ENCODE measurements around the gene TBCD.

The TBCD gene

DNA sequence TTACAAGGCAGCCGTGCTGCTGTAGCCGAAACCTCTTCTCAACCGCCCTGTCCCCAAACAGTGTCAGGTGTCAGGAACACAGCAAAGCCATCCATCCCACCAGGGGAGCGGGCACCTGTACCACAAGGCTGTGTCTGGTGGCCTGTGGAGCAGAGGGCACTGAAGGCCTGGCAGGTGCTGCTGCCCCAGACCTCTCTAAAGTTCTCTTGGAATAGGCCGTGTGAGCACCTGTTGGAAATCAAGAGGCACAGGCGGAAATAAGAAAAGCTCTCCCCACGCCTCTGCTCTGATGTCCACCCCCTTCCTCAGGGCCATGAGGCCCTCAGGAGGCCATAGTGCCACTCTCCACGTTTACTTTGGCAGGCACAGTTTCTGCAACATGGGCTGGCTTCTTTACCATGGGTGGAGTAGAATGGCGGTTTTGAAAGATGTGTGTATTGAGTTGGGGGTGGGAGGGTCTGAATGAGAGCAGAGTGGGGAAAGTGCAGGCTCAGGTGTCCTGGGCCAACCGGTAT, 187.8 kb downstream of the TBCD start:
- no peak for TF ChIP-seq ZFX (IDR thresholded peaks at IDR 0.05)
- TF ChIP-seq, protein P1, sequence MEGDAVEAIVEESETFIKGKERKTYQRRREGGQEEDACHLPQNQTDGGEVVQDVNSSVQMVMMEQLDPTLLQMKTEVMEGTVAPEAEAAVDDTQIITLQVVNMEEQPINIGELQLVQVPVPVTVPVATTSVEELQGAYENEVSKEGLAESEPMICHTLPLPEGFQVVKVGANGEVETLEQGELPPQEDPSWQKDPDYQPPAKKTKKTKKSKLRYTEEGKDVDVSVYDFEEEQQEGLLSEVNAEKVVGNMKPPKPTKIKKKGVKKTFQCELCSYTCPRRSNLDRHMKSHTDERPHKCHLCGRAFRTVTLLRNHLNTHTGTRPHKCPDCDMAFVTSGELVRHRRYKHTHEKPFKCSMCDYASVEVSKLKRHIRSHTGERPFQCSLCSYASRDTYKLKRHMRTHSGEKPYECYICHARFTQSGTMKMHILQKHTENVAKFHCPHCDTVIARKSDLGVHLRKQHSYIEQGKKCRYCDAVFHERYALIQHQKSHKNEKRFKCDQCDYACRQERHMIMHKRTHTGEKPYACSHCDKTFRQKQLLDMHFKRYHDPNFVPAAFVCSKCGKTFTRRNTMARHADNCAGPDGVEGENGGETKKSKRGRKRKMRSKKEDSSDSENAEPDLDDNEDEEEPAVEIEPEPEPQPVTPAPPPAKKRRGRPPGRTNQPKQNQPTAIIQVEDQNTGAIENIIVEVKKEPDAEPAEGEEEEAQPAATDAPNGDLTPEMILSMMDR (conservative IDR thresholded peaks at IDR 0.05) = no peak

DNA sequence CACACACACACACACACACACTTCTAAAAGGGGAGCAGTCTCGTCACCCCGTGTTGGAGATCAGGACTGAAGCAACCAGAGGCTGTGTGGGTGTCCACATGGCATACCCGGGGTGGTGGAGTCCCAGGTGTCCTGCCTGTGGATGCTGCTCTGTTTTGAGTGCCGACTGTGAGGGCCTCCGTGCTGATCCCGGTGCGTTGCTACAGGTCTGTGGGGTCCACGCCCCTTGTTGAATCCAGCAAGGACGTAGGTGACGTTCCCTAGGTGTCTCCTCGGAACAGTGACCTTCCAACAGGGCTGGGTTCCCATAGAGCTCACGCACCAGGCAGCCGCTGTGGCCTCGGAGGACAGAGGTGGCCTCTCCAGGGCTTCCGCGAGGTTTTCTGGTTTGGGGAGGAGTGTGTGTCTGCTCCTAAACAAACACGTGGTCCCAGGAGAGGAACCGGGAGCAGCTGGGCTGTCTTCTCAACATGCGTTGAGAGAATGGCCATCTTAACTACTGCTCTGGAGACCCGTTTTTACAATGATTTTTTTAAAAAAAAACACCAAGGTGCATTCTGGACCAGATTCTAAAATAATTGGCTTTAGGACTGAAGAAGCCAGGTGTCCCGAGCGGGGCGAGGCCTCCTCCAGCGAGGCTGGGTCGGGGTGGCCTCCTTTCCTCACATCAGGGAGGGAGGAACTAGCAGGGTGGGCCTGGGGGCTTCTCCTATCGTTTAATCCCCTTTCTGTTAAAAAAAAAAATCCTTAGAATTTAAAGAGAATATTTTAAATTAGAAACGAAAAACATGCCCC, 188.6 kb downstream of the TBCD start:
- TF ChIP-seq, protein P1 (conservative IDR thresholded peaks at IDR 0.05) = no peak
- no peak for TF ChIP-seq ZFX (IDR thresholded peaks at IDR 0.05)
- no peak overlapping the region for H3K27ac ChIP-seq

More for the DNA sequence above, 187.8 kb downstream of the TBCD start:
- H3K27ac ChIP-seq = no peak overlapping the region

DNA sequence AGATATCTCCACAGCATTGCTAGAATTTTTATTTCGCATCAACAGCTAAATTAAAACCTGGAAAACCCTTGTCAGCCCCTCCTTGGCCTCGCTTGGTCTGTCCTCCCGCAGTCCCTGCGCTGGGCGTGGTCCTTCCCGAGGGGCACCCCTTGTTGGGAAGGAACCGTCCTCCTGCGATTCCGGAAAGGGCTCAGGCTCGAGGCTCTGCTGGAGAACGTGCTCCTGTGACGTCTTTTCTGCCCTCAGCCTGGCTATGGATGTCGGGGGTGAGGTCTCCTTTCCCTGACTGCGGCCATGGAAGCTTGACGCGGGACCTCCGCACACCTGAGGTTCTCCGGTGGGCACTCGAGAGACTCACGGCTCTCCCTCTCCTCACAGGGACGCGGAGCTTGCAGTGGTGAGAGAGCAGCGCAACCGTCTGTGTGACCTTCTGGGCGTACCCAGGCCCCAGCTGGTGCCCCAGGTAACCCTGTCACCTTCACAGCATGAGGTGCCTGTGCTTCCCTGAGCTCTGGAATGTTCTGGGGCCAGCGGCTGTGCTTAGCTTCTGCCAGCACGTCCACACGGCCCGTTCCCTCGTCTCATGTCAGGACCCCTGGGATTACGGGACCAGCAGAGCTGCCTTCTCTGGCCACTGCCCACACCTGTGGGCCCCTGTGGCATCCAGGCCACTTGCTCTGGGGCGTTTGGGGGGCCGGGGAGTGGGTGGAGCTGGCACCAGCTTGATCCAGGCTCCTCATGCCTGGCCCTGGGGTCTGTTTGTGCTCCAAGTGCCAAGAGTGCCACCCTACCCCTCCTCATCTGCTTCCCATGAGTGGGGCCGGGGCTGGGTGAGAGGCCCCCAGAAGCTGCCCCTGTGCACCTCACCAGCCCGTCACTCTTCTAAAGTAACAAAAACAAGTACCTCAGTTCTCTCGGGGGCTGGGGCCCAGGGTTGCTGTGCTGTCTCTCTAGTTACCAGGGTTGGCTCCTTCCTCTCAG, 189.4 kb downstream of the TBCD start:
- TF ChIP-seq, protein P1 (conservative IDR thresholded peaks at IDR 0.05) = no peak
- TF ChIP-seq ZFX (IDR thresholded peaks at IDR 0.05) = no peak
- H3K27ac ChIP-seq = no peak overlapping the region

DNA sequence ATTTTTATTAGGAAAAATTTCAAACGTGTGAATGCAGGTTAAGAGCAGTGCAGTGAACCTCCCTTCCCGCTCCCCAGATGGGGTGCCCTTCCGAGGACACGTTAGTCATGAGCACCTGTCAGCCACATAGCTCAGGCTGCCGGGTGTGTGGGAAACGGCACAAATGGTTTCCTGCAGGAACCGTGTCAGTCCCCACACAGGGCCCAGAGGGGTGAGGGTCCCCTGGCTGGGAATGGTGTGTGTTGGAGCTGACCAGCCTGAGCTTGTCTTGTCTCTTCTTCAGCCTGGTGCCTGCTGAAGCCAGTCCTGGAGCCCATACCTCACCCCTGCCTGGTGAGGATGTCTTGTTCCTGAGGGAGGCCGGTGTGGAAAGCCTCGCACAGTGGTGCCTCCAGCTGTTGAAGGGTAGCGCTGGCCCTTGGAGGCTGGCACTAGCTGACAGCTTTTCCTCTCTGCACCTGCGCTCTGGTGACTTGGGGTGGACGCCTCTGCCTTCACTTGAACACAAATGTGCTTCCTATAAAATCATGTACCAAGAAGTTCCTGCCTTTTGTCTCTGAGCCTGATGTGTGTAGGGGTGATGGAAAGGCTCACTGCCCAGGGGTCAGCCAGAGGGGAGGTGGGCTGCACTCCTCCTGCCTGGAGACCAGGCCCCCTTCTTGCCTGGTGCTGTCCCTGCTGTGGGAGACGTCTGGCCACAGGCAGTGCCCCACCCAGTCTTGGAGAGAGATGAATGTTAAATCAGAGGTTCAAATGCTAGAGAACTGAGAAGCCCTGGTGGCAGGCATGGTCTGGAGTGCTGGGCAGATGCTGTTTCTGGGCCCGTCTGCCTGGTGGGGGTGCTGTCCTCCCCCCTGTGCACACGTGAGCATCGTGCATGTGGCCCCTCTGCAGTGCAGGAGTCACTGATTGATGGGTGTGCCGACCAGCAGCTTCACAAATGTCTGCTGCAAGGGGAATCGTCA, 190.6 kb downstream of the TBCD start:
- no peak for TF ChIP-seq ZFX (IDR thresholded peaks at IDR 0.05)
- TF ChIP-seq, protein P1 (conservative IDR thresholded peaks at IDR 0.05) = no peak
- H3K27ac ChIP-seq = no peak overlapping the region

DNA sequence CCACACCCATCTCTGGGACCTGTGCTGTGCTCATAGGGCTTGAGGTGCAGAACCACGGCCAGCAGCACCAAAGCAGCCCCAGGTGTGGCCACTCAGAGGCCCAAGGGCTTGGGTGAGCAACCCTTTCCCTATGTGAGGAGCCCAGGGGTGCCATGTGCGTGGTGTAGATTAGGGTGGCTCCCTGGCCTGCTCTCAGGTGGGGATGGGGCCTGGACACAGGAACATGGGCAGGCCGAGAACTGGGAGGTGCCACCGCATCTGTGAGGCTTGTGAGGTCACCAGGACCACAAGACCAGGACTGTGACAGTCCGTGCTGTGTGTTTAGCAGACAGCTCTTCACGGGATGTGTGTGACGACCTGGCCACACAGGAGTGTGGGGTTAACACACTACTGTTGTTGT, 191.5 kb downstream of the TBCD start:
- TF ChIP-seq ZFX (IDR thresholded peaks at IDR 0.05) = no peak
- TF ChIP-seq, protein P1 (conservative IDR thresholded peaks at IDR 0.05) = no peak

DNA sequence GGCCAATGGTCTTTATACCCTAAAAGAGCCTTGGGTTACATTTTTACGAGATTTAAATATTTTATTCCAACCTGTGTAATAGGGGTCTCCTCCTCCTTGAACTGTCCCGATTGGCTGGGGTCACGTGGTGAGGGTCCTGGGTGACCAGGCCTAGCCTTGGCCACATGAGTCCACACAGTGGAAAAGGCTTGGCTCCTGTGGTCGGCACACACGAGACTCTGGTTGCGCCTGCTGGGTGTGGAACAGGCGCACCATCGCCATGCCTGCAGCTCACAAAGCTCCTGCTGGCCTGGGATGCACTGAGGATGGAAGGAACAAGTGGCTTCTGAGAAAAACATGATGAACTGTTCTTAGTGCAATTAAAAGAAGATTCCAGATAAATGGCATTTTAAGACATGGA, 191.9 kb downstream of the TBCD start:
- no peak for TF ChIP-seq ZFX (IDR thresholded peaks at IDR 0.05)
- TF ChIP-seq, protein P1 (conservative IDR thresholded peaks at IDR 0.05) = no peak
- no peak overlapping the region for H3K27ac ChIP-seq

More for the DNA sequence above, 191.5 kb downstream of the TBCD start:
- no peak overlapping the region for H3K27ac ChIP-seq

Measured in C4-2B (cell line).